GM18867 (cell line): ENCODE measurements around the gene TOR1A.
"Not testable (repeated sequence)": the region's sequence is repeated elsewhere in the genome, so short reads cannot be mapped to it uniquely, and the experiment has no call there.

Experiments
- ATAC-seq: cut with Tn5 transposase; IDR thresholded peaks from one replicate; pipeline ENCODE4 v1.9.1; 2021; ENCODE audit warnings: mild to moderate bottlenecking, moderate library complexity; ENCODE audit not compliant: unreplicated experiment

Gene TOR1A

DNA sequence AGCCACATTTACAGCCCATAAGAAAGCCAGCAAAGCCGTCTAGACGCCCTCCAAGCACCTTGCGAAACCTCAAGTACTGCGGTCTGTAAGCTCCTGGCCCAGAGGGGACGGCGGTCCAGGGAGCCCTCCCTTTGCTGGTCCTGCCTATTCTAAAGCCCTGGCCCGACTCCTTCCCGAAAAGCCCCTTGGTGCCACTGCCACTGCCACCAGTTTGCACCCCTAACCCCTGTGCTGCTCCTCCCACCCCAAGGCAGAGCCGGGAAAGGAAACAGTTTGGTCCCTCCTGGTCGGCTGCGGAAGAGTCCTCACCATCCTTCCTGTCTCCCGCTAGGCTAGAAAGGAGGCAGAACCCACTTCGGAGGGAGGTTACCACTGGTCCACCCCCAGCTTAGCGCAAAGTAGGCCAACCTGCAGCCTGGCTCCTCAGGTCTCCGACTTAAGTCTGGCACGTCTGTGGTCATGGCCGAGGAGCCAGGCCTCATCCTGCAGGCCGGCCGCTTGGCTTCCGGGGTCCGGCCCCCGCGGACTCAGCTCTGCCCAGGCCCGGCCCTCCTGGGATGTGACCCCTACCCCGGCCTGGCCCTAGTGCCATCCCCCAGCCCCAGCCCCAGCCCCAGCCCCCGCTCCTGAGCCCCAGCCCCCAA, 916 bp downstream of the TOR1A start:
- ATAC-seq: no peak

DNA sequence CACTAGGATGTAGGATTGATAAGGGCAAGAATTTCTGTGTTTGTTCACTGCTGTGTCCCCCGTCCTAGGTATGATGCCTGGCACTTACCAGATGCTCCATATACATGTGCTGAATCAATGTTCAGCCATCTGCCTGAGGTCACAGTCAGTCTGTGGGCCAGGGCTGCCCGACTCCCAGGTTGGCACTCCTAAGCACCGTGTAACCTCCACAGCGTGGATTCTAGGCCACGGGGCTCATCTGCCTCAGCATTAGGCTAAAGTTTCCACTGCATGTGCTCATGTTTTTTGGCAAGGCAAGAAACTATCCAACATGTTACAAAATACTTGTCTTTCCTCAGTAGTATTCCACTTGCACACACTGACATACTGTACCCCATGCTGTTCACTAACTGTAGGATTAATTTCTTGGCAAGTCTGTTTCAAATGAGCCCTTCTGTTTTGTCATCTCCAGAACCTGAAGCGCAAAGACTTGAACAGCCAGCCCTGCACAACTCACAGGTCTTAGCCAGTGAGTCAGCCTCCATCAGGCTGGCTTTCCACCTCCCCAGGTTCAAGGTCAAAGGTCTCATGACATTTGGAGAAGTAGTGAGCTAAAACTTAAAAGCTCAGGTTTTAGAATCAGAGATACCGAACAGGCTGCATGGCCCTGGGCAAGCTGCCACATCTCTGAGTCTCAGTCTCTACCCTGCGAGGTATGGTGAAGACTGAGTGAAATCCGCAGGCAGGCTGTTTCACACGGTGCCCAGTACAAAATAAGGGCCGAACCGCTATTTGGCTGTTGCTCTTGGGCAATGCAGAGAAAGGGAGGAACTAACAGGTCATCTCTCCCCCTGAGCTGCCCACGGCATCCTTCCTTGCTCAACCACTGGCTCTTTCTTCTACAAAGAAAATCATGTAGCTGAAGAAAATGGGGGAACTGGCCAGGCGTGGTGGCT, 7.2 kb downstream of the TOR1A start:
- ATAC-seq: no peak

DNA sequence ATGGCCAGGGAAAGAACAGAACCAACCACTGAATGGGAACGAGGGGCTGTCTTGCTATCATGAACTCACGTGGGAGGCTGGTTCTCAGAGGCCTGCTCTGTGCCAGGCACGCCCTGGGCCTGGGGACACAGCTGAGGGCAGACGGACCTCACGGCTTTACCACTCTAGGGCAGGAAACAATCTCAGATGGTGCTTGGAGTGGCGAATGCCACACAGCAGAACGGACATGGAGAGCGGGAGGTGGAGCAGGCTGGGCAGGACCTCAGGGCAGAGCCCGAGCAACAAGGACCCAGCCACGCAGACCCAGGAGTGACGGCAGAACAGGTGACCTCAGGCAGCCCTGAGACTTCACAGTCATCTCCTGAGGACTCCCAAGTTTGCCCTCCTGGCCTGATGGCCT, 8.7 kb downstream of the TOR1A start:
- ATAC-seq: no peak

DNA sequence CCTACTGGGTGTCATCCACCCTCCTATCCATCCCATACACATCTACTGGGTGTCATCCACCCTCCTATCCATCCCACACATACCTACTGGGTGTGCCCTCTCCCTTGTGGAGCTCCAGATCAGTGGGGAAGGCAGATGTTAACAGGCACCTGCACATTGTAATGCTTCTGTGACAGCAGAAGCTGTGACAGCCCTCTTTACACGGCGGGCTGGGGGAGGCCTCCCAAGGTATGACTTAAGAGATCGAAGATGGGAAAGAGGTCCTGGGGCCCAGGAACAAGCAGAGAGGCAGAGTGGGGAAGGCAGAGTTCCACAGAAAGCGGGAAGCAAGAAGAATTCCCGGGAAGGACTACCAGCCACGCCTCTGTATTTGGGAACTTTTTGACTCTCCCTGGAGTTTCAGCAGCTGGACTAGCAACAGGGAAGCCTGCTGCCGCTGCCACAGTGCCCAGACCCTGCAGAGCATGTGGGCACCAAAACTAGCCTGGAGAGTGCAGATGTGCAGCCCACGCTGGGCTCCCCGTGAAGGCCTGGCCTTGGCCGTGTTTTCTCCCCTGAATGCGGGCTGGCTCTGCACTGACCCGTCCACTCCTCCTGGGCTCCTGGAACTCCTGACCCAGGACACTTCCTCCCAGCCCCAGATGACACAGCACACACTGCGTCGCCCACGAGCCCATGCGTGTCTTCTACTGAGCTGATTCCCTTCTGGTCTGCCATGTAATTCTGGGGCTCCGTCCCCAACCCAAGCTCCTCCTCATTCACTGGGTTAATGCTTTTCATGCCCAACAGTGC, 9.3 kb downstream of the TOR1A start:
- ATAC-seq: no peak

DNA sequence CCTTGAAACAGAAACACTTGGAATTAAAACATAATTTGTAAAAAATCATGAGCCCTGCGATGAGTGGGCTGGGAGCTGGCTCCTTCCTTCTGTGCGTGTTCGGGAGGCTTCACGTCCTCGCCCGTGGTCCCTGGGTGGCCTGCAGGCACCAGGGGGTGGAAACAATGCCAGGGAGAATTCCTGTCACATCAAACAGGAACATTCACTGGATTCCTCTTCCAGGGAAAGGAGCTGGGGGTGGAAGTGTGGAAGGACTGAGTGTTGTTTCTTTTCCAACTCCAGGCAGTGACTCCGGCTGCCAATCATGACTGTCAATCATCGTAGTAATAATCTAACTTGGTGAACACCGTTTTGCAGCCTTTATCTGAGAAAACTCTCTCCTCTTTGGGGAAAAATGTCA, 10.3 kb downstream of the TOR1A start:
- ATAC-seq: no peak

DNA sequence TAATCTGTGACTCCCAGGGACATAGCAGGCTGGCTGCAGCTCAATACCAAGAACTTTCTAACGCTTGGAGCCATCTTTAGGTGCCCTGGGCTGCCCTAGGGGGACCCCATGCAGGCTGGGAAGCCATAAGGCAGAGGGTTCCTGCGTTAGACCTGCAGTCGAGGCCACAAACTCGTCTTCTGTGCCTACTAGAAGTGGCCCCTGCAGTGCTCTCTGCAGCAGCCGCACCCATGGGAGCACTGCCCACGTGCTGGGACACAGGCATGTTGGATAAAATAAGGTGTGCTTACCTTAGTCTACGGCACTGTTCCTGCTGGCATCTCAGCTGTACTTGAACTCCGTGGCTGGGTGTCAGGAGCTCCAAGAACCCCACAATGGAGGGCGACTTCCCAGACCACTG, 11.6 kb downstream of the TOR1A start:
- no peak for ATAC-seq

DNA sequence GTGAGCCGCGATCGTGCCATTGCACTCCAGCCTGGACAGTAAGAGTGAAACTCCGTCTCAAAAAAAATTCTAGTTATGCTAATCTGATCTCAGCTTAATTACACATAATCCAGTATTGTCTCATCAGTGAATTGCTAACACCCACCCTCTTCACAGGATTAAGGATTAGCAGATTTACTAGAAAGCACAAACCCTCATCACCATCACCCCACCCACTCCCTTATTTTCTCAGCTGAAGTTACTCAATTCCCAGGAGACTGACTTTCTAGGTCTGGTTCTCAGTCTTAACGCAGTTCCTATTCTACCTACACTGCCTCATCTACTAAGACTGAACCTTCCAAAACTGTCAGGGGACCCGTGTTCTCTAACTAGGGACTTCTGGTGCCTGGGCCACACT, 12.0 kb downstream of the TOR1A start:
- no peak for ATAC-seq

DNA sequence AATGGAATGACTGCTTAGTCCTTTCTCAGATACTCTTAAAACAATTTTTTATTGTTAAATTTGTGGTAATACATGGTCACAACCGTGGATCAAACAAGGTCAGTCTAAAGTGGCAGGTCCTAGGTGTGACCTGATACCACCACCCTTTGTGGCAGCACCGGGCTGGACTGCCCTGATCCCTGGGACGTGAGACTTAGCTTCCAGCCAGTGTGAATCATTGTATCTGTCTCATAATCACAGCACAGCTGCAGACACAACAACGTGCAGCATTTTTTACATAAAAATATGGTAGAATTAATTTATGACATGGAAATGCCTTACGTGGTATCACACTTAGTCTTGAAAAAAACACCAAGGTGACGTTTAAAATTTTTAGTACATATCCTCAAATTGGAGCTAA, 13.1 kb downstream of the TOR1A start:
- no peak for ATAC-seq

DNA sequence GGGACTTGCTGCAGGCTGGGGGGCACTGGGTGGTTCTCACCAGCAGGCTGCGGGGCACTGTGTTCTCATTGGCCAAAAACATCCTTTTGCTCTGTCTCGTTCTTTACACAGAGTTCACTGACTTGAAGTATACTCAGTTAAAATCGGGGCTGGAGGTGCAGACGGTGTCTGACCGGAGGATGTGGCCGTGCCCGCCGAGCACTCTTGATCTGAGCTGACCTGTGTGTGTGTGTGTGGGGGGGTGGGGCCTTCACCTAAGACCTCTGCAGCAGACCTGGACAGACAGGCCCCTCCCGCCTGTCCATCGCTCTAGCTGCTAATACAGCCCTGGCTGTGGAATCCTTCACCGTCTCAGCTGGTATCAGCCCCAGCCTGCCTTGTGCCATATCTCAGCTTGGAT, 13.8 kb downstream of the TOR1A start:
- ATAC-seq: no peak

DNA sequence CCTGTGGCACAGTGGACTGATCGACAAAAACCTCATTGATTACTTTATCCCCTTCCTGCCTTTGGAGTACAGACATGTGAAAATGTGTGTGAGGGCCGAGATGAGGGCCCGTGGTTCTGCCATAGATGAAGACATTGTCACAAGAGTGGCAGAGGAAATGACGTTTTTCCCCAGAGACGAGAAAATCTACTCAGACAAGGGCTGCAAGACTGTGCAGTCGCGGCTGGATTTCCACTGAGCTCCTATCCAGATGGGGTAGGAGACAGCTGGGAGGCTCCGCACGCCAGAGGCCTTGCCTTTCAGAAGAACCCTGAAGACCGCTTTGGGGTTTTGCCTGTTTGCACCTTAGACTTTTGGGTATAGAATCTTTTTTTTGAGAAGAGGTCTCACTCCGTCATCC, 14.6 kb downstream of the TOR1A start:
- no peak for ATAC-seq

DNA sequence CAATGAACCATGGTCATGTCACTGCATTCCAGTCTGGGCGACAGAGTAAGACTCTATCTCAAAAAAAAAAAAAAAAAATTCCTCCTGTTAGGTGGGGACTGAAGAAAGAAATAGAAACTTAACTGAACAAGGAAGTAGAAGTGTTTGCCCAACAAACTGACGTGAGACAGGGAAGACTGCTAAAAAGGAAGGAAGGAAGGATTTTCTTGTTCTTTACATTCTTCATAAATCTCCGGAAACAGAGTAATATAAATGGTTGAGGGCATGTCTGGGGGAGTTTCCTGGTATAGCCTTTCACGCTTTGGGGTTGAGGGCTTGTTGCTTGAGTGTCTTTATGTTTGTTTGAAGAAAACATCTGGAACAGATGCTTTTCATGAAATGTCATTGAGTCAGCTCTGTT, 17.9 kb downstream of the TOR1A start:
- no peak for ATAC-seq

DNA sequence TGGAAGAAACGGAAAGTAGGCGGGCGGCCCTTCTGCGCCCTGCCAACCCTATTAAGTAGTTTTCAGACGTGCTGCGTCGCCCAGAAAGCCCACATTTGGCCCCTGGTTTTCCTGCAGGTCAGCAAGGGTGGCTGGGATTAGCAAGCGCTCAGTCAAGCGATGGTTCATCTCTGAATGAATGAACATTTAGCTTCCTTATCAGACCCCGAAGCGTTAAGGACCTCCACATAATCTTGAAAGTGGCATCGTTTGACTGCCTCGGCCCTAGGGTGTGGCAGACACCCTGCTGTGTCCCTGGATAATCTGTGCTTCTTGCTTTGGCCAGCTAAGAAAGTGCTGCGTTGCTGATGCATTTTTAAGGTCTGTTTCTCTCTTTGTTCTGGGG, 20.3 kb downstream of the TOR1A start:
- ATAC-seq: no peak

DNA sequence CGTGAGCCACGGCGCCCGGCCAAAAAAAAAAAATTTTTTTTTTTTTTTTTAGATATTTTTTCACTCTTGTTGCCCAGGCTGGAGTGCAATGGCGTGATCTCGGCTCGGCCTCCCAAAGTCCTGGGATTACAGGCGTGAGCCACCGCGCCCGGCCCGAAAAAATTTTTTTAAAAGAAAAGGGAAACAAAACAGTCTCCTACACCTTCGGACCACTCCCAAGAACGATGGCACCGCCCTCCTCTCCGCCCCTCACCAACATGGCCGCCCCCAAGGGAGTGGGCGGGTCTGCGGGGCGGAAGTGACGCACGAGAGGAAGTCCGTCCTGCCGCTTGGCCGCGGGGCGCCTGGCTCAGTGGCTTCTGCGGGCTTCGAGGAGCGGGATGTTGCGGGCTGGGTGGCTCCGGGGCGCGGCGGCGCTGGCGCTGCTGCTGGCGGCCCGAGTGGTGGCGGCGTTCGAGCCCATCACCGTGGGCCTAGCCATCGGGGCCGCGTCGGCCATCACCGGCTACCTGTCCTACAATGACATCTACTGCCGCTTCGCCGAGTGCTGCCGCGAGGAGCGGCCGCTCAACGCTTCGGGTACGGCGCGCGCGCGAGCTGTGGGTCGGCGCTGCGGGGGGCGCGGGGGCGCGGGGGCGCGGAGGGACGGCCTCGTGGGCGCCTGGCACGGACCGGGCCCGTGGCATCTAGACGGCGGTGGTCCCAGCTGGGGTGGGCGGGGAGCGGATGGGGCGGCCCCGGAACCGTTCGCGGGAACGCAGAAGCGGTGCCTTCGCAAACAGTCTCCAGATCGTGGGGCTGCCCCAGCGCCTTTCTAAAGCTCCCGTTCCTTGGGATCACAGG, 20.9 kb downstream of the TOR1A start, which contains the start of gene TOR1B:
TOR1B (plus strand) TSS at position 352 of the 843 bp plus-strand sequence; CDS start at position 381, 29 bp downstream.
- peak; percentile 89 for ATAC-seq

DNA sequence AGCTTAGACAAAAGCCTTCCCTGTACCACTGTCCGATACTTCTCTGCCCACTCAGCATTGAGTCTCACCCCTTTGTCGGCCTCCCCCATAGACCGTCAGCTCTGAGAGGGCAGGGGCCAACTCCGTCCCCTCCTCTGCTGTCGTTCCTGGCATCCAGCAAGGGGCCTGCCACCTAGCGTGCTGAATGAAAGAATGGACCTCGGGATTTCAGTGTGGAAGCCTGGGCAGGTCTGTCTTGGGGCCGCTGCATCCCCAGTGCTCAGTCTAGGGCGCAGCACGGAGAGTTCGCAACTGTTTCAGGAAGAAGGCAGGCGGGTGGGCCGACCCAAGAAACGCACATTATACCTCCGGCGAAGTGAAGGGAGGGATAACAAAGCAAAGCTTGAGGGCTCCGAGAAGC, 22.4 kb downstream of the TOR1A start:
- ATAC-seq: no peak

DNA sequence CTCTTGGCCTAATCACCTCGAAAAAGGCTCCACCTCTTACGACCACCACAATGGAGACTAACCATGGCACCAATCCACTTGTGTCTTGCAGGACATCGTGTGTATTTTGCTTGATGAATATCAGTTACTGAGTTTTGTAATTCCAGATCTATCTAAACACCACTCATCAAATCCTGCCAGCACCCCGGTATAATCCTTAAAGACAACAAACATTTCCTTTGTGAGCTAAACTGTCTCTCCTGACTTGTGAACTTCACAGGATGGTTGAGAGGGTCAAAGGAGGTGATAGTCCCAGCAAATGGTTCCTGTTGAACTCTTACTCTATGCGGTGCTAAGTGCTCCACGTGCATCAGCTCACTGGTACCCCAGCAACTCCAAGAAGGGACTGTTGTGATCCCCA, 25.0 kb downstream of the TOR1A start:
- no peak for ATAC-seq

DNA sequence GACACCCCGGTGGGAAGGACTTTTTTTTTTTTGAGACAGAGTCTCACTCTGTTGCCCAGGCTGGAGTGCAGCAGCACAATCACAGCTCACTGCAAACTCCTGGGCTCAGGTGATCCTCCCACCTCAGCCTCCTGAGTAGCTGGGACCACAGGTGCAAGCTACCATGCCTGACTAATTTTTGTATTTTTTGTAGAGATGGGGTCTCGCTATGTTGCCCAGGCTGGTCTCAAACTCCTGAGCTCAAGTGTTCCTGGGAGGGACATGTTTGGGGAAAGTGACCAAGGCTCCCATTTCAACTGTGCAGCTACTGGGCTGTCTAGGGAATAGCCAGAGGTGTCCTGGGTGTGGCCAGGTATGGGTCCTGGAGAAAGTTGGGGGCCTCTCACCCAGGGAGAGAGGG, 27.9 kb downstream of the TOR1A start:
- ATAC-seq: not testable (repeated sequence)

DNA sequence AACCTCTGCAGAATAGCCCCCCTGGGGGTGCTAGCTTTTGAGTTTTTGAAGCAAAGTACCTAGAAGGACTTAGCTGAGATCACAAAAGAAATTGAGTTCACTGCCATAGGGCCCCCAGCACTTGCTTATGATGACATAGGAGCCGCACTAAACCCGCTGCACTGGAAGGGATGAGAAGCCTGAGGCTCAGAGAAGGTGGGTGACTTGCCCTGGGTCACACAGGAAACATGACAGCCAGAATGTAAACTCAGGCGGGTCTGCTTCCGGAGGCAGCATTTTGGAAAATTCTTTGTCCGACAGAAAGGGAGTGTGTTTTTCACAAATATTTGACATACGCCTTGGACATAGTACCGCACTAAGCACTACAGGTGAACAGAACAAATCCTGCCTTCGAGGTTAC, 29.4 kb downstream of the TOR1A start:
- ATAC-seq: no peak

DNA sequence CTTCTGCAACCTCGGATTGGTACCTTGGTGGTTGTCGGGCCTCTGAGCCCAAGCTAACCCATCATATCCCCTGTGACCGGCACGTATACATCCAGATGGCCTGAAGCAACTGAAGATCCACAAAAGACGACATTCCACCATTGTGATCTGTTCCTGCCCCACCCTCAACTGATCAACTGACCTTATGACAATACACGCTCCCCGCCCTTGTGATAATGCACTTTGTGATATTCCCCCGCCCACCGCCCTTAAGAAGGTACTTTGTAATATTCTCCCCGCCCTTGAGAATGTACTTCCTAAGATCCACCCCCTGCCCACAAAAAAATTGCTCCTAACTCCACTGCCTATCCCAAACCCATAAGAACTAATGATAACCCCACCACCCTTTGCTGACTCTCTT, 37.5 kb downstream of the TOR1A start:
- ATAC-seq: no peak

DNA sequence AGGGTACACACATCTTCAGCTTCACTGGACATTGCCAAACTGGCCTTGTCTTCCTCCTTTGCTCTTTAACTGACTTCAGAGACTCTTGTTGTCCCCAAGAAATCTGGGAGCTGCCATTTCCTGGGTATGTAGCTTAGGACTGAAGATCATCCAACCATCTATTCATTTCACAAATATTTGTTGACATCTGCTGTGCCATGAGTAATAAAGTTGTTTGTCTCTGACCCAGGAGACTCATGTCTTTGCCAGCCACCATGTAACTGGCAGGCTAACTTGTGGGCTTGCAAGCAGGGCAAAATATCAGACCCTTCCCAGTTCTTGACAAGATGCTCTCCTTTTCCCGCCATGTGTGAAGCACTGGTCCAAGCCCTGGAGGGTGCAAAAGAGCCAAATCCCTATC, 38.1 kb downstream of the TOR1A start:
- ATAC-seq: no peak

DNA sequence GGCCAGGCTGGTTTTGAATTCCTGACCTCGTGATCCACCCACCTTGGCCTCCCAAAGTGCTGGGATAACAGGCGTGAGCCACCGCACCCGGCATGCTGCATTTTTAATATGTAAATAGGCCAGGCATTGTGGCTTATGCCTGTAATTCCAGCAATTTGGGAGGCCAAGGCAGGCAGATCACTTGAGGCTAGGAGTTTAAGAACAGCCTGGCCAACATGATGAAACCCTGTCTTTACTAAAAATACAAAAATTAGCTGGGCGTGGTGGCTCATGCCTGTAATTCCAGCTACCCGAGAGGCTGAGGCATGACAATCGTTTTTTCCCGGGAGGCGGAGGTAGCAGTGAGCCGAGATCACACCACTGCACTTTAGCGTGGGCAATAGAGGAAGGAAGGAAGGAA, 39.0 kb downstream of the TOR1A start:
- ATAC-seq: not testable (repeated sequence)
